Hematopoietic multipotent progenitor cell treated with erythropoietin and hydrocortisone succinate and interleukin-3 and kit ligand, for 6 days (in vitro differentiated cells): ENCODE data around the gene MPL.

Experiments
- DNase-seq: peaks from one replicate; pipeline ENCODE4 v3.0.0-alpha.2; 2015

MPL gene

DNA sequence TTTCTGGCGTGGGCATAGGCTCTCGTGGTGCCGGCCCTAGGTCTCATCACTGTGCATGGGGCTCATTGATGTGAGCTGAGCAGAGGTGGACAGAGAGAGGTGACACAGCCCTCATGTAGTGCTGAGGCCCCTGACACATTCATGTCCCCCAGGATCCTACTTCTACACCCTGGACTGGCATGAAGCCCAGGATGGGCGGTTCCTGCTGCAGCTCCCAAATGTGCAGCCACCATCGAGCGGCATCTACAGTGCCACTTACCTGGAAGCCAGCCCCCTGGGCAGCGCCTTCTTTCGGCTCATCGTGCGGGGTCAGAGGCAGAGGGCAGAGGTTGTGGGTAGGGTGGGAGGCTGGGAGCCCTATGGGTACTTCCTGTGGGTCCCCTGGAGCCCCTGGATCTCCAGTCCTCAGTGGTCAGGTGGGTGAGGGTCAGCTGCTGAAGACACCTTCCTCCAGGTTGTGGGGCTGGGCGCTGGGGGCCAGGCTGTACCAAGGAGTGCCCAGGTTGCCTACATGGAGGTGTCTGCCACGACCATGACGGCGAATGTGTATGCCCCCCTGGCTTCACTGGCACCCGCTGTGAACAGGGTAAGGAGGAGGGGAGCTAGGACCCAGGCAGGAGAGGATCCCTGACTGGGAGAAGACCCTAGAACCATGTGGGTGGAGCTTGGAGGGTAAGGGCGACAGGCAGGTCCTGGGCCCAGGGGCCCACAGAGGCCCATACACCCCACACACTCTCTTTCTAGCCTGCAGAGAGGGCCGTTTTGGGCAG lies 30.7 kb upstream of the MPL start:
- peak; percentile 21 for DNase-seq

- no peak for DNase-seq
These were observed 30.0 kb upstream of the MPL start for GRCh38 chr1:43307458-43308158.

DNA sequence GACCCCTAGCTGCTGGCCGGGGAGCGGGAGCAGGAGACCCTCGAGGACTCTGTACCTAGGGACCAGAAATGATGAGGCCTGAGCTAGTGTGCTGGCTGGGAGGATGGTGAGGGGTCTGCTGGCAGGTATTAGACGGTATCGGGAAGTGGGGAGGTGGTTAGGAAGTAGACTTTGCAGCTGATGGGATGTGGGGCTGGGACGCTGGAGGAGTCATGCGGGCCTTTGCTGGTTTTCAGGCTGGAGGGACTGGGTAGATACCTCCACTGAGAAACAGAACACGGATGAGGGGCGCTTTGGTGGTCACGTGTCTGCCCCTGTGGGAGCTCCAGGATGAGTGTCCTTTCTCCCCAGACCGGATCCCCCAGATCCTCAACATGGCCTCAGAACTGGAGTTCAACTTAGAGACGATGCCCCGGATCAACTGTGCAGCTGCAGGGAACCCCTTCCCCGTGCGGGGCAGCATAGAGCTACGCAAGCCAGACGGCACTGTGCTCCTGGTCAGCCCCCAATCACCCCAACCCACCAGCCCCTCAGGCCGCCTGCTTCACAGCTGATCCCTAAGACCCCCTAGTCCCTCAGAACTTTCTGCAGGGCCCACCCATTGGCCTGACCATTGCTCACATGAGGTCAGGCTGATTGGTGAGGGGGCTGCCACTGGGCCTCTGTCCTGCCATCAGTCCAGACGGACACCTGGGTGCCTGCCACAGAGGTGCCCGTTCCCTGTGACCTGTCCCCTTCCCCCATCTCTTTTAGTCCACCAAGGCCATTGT lies 28.8 kb upstream of the MPL start:
- DNase-seq = no peak

DNA sequence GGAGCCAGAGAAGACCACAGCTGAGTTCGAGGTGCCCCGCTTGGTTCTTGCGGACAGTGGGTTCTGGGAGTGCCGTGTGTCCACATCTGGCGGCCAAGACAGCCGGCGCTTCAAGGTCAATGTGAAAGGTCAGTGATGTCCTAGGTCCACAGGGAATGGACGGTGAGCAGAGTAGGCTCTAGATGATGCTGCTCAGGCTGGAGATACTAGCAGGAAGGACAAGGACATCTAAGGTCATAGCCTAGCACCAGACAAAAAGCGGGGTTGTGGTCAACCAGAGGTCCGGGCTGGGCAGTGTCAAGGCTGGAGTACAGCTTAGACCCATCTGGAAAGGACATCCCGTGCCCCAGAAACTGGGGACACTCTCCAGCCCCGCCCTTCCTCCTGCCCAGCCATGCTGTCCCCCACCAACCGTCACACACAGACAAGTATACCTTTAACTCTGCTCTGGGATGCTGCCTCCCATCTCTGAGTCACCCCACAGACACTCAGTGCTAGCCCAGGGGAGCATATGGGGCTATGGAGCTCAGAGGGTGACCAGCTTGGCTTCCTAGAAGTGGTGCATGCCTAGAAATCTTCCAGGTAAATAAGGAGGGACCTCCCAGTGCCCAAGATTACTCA lies 28.1 kb upstream of the MPL start:
- no peak for DNase-seq

DNA sequence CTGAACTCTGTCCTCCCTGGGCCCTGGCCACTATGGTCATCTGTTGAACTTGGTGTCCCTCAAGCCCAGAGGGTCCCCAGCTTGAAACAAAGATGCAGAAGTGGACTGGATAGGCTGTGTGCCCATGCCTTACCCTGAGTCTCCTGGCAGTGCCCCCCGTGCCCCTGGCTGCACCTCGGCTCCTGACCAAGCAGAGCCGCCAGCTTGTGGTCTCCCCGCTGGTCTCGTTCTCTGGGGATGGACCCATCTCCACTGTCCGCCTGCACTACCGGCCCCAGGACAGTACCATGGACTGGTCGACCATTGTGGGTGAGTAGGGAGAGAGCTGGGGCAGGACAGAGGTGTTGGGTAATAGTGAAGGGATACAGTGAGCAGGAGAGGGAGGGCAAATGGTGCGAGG lies 26.1 kb upstream of the MPL start:
- DNase-seq = no peak

- DNase-seq = no peak
These were observed 25.4 kb upstream of the MPL start for GRCh38 chr1:43312212-43312623.

DNA sequence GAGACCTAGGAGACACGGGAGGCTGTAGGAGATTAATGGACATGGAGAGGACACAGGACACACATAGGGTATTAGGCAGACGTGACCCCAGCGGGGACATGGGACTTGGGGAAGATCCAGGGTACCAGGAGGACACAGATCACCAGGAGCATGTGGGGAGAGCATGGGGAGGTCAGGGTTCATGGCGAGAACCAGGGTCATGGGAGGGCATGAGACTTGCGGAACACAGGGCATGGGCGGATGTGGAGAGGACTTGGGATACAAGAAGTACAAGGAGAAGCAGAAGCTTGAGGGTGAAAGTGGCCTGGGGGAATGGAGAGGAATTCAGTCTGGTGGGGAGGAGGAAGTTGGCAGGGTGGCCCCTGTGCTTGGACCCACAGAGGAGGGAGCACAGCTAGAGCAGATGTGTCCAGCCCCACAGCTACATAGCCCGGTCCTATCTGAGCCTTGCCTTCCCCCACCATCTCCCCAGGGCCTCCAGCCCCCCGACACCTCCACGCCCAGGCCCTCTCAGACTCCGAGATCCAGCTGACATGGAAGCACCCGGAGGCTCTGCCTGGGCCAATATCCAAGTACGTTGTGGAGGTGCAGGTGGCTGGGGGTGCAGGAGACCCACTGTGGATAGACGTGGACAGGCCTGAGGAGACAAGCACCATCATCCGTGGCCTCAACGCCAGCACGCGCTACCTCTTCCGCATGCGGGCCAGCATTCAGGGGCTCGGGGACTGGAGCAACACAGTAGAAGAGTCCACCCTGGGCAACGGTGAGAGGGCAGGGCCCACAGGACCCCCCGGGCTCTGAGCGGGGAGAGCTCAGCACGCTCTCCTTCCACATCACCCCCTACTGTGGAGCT lies 24.7 kb upstream of the MPL start:
- DNase-seq = no peak

DNA sequence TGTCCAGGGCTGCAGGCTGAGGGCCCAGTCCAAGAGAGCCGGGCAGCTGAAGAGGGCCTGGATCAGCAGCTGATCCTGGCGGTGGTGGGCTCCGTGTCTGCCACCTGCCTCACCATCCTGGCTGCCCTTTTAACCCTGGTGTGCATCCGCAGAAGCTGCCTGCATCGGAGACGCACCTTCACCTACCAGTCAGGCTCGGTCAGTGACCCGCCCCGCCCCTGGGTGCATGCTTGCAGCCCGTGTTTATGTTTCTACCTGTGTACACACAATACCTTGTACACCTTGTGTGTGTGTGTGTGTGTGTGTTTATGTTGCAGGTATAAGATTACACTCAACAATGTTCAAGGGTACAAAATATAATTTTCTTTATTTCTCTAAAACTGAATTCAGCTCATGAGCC lies 23.8 kb upstream of the MPL start:
- no peak for DNase-seq

DNA sequence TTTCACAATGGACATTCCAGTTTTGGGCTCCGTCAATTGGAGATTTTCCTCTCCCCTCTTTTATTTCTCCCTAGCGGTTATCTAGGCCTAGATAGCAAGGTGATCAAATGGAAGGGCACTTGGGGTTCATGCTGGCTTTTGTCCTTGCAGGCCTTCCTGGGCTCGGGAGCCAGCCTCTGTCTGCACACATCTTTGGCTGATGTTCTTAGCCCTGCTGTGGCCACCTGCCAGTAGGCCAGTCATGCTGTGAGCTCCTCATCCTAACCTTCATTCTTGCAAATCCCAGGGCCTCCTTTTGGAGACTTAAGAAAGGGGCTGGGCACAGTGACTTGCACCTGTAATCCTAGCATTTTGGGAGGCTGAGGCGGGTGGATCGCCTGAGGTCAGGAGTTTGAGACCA lies 23.4 kb upstream of the MPL start:
- no peak for DNase-seq

GRCh38 chr1:43315481-43315880 lies 22.1 kb upstream of the MPL start:
- no peak for DNase-seq

DNA sequence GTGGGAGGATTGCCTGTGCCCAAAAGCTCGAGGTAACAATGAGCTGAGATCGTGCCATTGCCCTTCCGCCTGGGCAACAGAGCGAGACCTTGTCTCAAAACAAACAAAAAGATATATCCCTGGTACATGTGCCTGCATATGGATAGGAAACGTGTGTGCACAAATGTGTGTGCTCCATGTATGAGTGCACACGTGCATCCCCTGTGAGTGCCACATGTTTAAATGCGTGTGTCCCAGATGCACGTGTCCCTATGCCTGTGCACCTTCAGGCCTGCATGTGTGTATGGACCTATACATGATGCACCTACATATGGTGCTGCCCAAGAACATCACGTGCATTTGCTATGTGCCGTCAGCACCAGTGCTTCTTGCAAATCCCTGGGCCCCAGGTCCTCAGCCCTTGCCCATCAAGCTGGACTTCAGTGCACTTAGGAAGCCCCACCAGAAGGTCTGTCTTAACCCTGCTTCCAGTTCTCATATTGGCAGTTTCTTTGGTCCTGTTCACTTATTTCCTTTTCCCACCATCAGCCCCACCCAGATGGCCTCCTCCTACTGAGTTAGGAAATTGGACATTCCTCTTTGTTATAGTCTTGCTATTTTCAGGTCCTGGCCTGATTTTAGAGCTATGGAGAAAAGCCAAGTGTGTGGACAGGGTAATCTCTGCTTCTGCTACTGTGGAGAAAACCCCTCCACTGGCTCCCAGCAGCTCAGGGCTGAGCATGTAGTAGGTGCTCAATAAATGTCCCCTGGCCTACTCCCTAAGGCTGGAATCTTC lies 21.5 kb upstream of the MPL start:
- DNase-seq = no peak

GRCh38 chr1:43316738-43317520 lies 20.7 kb upstream of the MPL start:
- DNase-seq = no peak

DNA sequence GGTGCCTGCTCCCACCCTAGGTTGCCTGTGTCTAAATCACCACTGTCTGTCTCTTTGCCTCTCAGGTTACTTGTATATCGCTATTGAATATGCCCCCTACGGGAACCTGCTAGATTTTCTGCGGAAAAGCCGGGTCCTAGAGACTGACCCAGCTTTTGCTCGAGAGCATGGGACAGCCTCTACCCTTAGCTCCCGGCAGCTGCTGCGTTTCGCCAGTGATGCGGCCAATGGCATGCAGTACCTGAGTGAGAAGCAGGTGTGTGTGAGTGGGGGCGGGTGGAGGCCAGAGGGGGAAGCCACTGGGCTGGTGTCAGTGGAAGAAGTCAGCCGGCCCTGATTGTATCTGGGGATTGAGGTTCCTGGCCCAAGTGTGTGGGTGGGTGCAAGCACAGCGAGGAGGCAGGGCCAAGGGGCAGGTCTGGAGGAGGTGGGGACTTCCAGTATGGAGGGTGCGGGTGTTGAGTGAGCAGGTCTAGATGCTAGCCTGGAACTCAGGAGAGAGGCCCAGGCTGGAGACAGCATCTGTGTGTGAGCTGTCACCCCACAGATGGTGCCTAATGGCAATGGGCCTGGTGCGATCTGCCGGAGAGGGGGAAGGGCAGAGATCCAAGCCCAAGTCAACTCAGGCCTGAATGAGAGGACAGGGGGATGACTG lies 19.7 kb upstream of the MPL start:
- no peak for DNase-seq

DNA sequence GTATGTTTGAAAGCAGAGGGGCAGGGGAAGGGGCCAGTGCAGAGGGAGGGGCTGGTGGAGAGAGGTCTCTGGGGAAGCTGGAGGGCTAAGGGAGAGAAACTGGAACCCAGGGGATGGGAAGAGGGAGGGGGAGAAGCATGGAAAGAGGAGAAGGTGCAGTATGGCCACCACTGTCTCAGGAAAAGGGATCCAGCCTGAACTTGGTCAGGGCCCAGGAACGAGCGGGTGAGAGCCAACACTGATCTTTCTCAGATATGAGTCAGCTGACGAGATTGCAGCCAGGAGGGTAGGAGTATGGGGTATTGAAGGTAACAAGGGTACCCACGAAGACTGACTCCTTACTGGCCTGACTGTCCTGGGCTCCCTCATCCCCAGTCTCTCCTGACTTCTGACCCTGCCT lies 18.8 kb upstream of the MPL start:
- DNase-seq = no peak

DNA sequence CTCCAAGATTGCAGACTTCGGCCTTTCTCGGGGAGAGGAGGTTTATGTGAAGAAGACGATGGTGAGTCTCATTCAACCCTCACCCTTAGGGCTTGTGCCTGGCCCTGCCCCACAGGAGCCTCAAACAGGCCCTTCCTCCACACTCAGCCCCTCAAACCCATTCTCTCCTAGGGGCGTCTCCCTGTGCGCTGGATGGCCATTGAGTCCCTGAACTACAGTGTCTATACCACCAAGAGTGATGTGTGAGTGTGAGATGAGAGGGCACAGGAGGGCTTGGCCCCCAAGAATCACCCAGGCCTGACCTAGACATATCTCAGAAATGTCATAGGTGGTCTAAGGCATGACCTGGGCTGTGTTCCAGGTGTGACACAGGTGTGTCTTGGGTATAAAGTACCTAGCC lies 18.3 kb upstream of the MPL start:
- no peak for DNase-seq

DNA sequence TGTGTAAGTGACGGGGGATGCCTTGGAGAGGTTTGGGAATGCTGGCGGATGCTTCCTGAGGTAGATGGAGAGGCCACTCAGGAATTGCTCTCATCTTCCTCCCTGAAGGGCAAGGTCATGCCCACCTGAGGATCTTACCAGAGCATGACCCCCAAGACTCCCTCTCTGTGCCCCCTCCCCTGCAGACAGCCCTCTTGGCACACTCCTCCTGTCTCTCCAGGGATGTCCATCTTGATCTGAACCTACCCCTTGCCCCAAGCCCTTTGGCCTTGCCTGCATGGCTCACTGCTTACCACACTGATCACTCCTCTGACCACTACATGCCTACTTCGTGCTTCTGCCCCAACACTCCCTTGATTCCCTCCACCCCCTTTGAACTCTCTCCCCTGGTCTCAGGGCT lies 17.9 kb upstream of the MPL start:
- no peak for DNase-seq

DNA sequence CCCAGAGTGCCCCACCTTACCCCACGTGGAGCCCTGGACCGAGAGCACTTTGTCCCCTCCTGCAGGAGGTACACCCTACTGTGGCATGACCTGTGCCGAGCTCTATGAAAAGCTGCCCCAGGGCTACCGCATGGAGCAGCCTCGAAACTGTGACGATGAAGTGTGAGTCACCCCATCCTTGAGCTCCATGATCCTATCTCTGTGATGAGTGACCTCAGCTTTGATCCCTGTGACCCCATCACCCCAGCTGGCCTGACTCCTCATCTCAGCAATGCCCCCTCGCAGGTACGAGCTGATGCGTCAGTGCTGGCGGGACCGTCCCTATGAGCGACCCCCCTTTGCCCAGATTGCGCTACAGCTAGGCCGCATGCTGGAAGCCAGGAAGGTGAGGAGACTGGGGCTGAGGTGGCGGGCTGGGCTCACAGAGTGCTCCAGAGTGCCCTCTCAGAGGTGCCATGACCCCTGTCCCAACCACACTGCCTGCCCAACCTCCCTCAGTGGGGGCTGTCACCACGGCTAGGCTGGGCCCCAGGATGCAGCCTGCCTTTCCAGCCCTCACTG lies 16.2 kb upstream of the MPL start:
- no peak for DNase-seq

GRCh38 chr1:43322506-43322905 lies 15.1 kb upstream of the MPL start:
- DNase-seq = no peak

GRCh38 chr1:43324810-43325209 lies 12.8 kb upstream of the MPL start:
- no peak for DNase-seq

GRCh38 chr1:43325381-43325780 lies 12.2 kb upstream of the MPL start:
- no peak for DNase-seq
